ENCODE data around the gene JAM3.

GRCh38 chr11:134100171-134100570 lies 31.3 kb downstream of the JAM3 start:
- TF ChIP-seq CTCF (IDR thresholded peaks at IDR 0.05) = no peak
- no peak for TF ChIP-seq POLR2AphosphoS5 (IDR thresholded peaks at IDR 0.05)
- no peak for TF ChIP-seq POLR2A (IDR thresholded peaks at IDR 0.05)

Measured in breast epithelium (tissue), 3 donors.